Smooth muscle cell (in vitro differentiated cells): ENCODE data around the gene FTCD. TPM values are rescaled to one million over a fixed set of nuclear protein-coding genes. Genes with fewer than 3 reads are reported as not detected.

Source experiments
- DNase-seq: peaks from one replicate; lab custom pipeline; 2025; ENCODE audit not compliant: unreplicated experiment; lab: John Stamatoyannopoulos, UW
- H2AFZ ChIP-seq: fragments of 200-600 bp; sonication (generic); 2 replicates; pipeline ENCODE4 v1.6.0; 2016; ENCODE audit warnings: antibody characterized with exemption, low read depth, mild to moderate bottlenecking
- H3F3A ChIP-seq: fragments of 200-600 bp; sonication (generic); 2 replicates; pipeline ENCODE4 v1.6.0; 2017; ENCODE audit warnings: antibody characterized with exemption, low read depth
- H3K27ac ChIP-seq: fragments of 200-600 bp; sonication (generic); 2 replicates; pipeline ENCODE4 v1.5.1; 2016; ENCODE audit warnings: low read depth, mild to moderate bottlenecking
- H3K27me3 ChIP-seq: fragments of 200-600 bp; sonication (generic); 2 replicates; pipeline ENCODE4 v1.6.1; 2016; ENCODE audit warnings: low read depth, mild to moderate bottlenecking
- H3K36me3 ChIP-seq: fragments of 200-600 bp; sonication (generic); 2 replicates; pipeline ENCODE4 v1.5.1; 2016; ENCODE audit warnings: low read depth
- H3K4me1 ChIP-seq: fragments of 200-600 bp; sonication (generic); 2 replicates; pipeline ENCODE4 v1.5.1; 2016; ENCODE audit warnings: low read depth
- H3K4me2 ChIP-seq: fragments of 200-600 bp; sonication (generic); 2 replicates; pipeline ENCODE4 v1.6.0; 2016; ENCODE audit warnings: mild to moderate bottlenecking
- H3K4me3 ChIP-seq: fragments of 200-600 bp; sonication (generic); 2 replicates; pipeline ENCODE4 v1.5.1; 2016; ENCODE audit warnings: mild to moderate bottlenecking
- H3K79me2 ChIP-seq: fragments of 200-600 bp; sonication (generic); 2 replicates; pipeline ENCODE4 v1.6.0; 2016; ENCODE audit warnings: low read depth, mild to moderate bottlenecking
- H3K9ac ChIP-seq: fragments of 200-600 bp; sonication (generic); 2 replicates; pipeline ENCODE4 v1.6.0; 2016; ENCODE audit warnings: low read depth
- H3K9me3 ChIP-seq: fragments of 200-600 bp; sonication (generic); replicated peaks from 2 replicates; pipeline ENCODE4 v1.5.1; 2016; ENCODE audit warnings: low read depth
- H4K20me1 ChIP-seq: fragments of 200-600 bp; sonication (generic); 2 replicates; pipeline ENCODE4 v1.6.0; 2016; ENCODE audit warnings: low read depth
- WGBS: methylation state at CpG from one replicate; pipeline ENCODE4 v1.1.7; 2016; ENCODE audit warnings: low lambda C conversion rate; 5-methylcytosine and 5-hydroxymethylcytosine counted together
- polyA plus RNA-seq: library from polyadenylated mRNA; unstranded; fragments of >200 nt; fragmentation: Nextera tagmentation; extraction: Ambion mirVana; gene quantifications from 2 replicates; pipeline ENCODE4 v1.2.1, GENCODE V29; 2016
- total RNA-seq: library from RNA; depleted of rRNA; stranded (reverse); fragments of >200 nt; gene quantifications from 2 replicates; pipeline ENCODE4 v1.2.3, GENCODE V29; 2014
- TF ChIP-seq, protein P1 (sequence below): fragments of 200-600 bp; sonication (generic); IDR thresholded peaks from 2 replicates; pipeline ENCODE4 v1.5.1; 2017; ENCODE audit warnings: borderline replicate concordance, mild to moderate bottlenecking, antibody characterized with exemption; ENCODE audit not compliant: insufficient read depth, poor library complexity, severe bottlenecking

FTCD gene
- total and polyA plus RNA-seq, 2 experiments from 2014 or later: 1.3 to 15.2 TPM

DNA sequence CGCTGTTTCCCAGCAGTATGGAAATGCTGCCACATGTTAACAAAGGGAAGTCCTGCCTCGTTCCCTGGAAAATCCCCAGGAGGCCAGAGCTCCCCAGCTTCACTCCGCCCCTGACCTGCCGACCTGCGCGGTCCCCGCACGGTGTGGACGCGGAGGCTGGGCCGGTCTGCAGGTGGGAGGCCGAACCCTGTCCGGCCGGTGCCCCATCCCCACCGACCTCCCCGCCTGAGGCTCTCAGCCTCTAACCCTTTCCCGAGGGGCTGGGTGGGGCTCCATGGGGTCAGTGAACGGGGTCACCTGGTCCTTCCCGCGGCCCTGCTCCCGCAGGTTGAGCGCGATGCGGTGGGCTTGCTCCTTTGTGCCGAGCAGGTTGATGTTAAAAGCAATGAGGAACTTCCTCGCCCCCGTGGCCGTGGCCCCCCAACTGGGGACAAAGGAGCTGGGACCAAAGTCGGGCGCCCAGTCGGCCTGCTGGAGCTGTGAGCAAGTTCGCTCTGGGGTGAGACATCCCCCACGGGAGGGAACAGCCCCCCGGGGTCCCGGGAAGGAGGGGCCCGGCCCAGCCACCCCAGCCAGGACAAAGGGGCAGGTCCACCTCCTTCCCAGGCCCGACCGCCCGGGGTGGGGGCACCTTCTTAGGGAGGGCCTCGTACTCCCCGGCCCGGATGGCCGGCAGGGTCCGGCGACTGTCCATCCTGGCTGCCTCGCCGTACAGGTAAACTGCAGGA, 4.0 kb downstream of the FTCD start:
- H3K9me3 ChIP-seq: no peaks in the 10 kb centered on the region
- DNase-seq: no peak
- no peak overlapping the region for H3K4me3 ChIP-seq
- no peaks in the 10 kb centered on the region for H3F3A ChIP-seq
- H3K9ac ChIP-seq: no peak overlapping the region
- H3K27me3 ChIP-seq: no peaks in the 10 kb centered on the region
- peaks cover 9% of the 10 kb centered on the region for H3K4me1 ChIP-seq
- WGBS: 92% methylated on average over 45 of the region's 47 CpGs
- no peaks in the 10 kb centered on the region for H3K36me3 ChIP-seq
- H3K27ac ChIP-seq: no peak overlapping the region
- TF ChIP-seq, protein P1, sequence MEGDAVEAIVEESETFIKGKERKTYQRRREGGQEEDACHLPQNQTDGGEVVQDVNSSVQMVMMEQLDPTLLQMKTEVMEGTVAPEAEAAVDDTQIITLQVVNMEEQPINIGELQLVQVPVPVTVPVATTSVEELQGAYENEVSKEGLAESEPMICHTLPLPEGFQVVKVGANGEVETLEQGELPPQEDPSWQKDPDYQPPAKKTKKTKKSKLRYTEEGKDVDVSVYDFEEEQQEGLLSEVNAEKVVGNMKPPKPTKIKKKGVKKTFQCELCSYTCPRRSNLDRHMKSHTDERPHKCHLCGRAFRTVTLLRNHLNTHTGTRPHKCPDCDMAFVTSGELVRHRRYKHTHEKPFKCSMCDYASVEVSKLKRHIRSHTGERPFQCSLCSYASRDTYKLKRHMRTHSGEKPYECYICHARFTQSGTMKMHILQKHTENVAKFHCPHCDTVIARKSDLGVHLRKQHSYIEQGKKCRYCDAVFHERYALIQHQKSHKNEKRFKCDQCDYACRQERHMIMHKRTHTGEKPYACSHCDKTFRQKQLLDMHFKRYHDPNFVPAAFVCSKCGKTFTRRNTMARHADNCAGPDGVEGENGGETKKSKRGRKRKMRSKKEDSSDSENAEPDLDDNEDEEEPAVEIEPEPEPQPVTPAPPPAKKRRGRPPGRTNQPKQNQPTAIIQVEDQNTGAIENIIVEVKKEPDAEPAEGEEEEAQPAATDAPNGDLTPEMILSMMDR: no peak
- H3K4me2 ChIP-seq: no peak overlapping the region
- no peaks in the 10 kb centered on the region for H4K20me1 ChIP-seq
- H3K79me2 ChIP-seq: no peaks in the 10 kb centered on the region
- H2AFZ ChIP-seq: no peak overlapping the region

DNA sequence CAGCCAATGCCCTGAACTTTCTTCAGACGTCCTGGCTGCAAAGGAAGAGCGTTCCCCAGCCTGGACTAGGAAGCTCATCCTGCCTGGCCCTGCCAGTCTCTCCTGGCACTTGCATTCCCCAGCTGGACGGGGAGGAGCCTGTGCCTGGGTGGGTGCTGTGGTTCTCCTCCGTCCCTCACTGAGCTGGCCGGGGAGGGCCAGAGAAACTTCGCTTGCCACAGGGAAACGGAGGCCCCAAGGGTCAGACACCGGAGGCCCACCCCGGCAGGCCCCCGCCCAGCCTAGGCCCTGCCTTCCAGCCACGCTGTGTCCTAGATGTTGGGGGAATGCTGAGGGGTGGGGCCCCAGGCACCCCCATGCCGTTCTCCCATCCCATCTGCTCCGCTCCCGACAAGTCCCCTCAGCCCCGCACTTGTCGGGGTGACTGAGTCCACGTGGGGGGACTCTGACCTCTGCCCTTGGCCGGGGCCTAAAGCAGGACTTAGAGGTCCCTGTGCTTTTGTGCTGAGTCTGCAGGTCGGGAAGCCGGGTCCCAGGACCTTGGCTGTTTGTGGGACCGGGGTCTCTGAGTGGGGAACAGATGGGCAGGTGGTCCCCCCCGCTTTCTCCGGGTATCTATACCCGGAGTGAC, 4.8 kb downstream of the FTCD start:
- H3K27me3 ChIP-seq: no peaks in the 10 kb centered on the region
- H3K36me3 ChIP-seq: no peaks in the 10 kb centered on the region
- no peak overlapping the region for H3K4me3 ChIP-seq
- no peak overlapping the region for H3K4me2 ChIP-seq
- no peaks in the 10 kb centered on the region for H3K9me3 ChIP-seq
- no peaks in the 10 kb centered on the region for H3F3A ChIP-seq
- no peak overlapping the region for H3K9ac ChIP-seq
- no peaks in the 10 kb centered on the region for H3K79me2 ChIP-seq
- peaks cover 9% of the 10 kb centered on the region for H3K4me1 ChIP-seq
- H3K27ac ChIP-seq: no peak overlapping the region
- DNase-seq: no peak
- WGBS: 94% methylated on average over 24 of the region's 24 CpGs
- no peaks in the 10 kb centered on the region for H4K20me1 ChIP-seq
- TF ChIP-seq, protein P1: no peak
- H2AFZ ChIP-seq: no peak overlapping the region

DNA sequence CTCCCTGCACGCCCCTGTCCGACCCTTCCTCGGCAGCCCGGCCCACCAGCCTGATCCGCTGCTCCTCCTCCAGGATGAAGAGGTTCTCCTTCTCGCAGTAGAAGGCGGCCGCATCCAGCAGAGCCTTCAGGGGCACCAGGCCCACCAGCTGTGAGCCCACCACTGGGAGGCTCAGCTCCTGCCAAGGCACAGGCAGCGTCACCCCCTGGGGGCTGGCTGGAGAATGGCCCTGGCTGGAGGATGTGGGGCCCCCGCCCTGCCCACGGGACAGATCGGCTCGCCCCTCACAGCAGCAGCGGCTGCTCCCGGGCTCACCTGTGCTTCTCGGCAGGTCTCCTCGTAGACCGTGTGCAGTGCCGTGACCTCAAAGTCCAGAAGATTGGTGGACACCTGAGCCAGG, 5.3 kb downstream of the FTCD start:
- H3K4me1 ChIP-seq: peaks cover 9% of the 10 kb centered on the region
- no peaks in the 10 kb centered on the region for H3K79me2 ChIP-seq
- WGBS: 95% methylated on average over 19 of the region's 19 CpGs
- no peaks in the 10 kb centered on the region for H3F3A ChIP-seq
- no peaks in the 10 kb centered on the region for H3K9me3 ChIP-seq
- no peaks in the 10 kb centered on the region for H4K20me1 ChIP-seq
- no peaks in the 10 kb centered on the region for H3K36me3 ChIP-seq
- no peak overlapping the region for H3K4me2 ChIP-seq
- no peak for DNase-seq
- no peak overlapping the region for H3K27ac ChIP-seq
- no peak overlapping the region for H3K9ac ChIP-seq
- no peaks in the 10 kb centered on the region for H3K27me3 ChIP-seq
- TF ChIP-seq, protein P1: no peak
- H3K4me3 ChIP-seq: no peak overlapping the region
- no peak overlapping the region for H2AFZ ChIP-seq
